Brain microvascular endothelial cell (primary cell): Measurements from ENCODE around the gene ZDHHC19.

Experiments used
- DNase-seq: peaks from one replicate; pipeline ENCODE4 v3.0.0-alpha.2; 2020
- H3K27ac ChIP-seq: fragments of 250-450 bp; sonication (Bioruptor Pico); 2 replicates; pipeline ENCODE4 v1.5.1; 2020; ENCODE audit warnings: mild to moderate bottlenecking, moderate library complexity
- H3K27me3 ChIP-seq: fragments of 250-450 bp; sonication (Bioruptor Pico); replicated peaks from 2 replicates; pipeline ENCODE4 v1.5.1; 2020; ENCODE audit warnings: mild to moderate bottlenecking
- H3K36me3 ChIP-seq: fragments of 250-450 bp; sonication (Bioruptor Pico); replicated peaks from 2 replicates; pipeline ENCODE4 v1.5.1; 2020; ENCODE audit warnings: mild to moderate bottlenecking
- H3K4me3 ChIP-seq: 2 replicates; pipeline ENCODE4 v1.5.1; 2011; ENCODE audit warnings: low read depth, mild to moderate bottlenecking, control low read depth, low read length, moderate library complexity
- in situ Hi-C: cut with HindIII; loops from 2 replicates; pipeline ENCODE4 v1.10.0; 2017; ENCODE audit warnings: low sequenced_read_pairs, low pct_ligation_motif_present
- TF ChIP-seq, protein P1 (sequence below): IDR thresholded peaks from 2 replicates; pipeline ENCODE4 v1.5.1; 2011; ENCODE audit warnings: low read depth, mild to moderate bottlenecking, moderate library complexity, low read length, control low read depth, inconsistent platforms; ENCODE audit errors: missing control alignments

The ZDHHC19 gene

DNA sequence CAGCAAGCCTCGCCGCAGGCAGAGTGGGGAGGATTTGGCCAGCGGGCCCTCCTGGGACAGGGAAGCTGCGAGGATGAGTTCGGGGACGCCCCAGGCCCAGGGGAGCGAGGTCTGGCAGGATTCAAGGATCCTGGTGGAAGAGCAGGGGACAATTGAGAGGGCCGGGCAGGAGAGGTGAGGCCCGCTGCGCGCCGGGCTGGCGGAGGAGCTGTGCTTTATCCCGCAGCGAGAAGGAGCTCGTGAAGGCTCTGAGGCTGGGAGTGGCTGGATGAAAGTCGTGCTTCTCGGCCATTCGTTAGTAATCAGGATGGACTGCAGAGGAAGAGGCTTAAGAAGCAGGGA lies 8.7 kb upstream of the ZDHHC19 start:
- Histone ChIP-seq H3K4me3 (no peak overlapping the region), H3K27me3 (no peaks in the 10 kb centered on the region), H3K36me3 (no peaks in the 10 kb centered on the region), H3K27ac (peak overlapping the region; percentile 53)
- in situ Hi-C loops = no loop called here
- DNase-seq = no peak
- TF ChIP-seq, protein P1, sequence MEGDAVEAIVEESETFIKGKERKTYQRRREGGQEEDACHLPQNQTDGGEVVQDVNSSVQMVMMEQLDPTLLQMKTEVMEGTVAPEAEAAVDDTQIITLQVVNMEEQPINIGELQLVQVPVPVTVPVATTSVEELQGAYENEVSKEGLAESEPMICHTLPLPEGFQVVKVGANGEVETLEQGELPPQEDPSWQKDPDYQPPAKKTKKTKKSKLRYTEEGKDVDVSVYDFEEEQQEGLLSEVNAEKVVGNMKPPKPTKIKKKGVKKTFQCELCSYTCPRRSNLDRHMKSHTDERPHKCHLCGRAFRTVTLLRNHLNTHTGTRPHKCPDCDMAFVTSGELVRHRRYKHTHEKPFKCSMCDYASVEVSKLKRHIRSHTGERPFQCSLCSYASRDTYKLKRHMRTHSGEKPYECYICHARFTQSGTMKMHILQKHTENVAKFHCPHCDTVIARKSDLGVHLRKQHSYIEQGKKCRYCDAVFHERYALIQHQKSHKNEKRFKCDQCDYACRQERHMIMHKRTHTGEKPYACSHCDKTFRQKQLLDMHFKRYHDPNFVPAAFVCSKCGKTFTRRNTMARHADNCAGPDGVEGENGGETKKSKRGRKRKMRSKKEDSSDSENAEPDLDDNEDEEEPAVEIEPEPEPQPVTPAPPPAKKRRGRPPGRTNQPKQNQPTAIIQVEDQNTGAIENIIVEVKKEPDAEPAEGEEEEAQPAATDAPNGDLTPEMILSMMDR = no peak

GRCh38 chr3:196219194-196219969 lies 8.2 kb upstream of the ZDHHC19 start:
- in situ Hi-C loops = no loop called here
- Histone ChIP-seq H3K36me3 (no peaks in the 10 kb centered on the region), H3K27ac (peak overlapping the region; percentile 53), H3K4me3 (peak overlapping the region; percentile 31), H3K27me3 (no peaks in the 10 kb centered on the region)
- DNase-seq = peak; percentile 98
- TF ChIP-seq, protein P1 = no peak

- no peak overlapping the region for H3K27ac ChIP-seq
- H3K36me3 ChIP-seq = no peaks in the 10 kb centered on the region
- no peak for DNase-seq
- in situ Hi-C loops = no loop called here
- TF ChIP-seq, protein P1 = no peak
- no peak overlapping the region for H3K4me3 ChIP-seq
- H3K27me3 ChIP-seq = no peaks in the 10 kb centered on the region
These were observed 7.0 kb upstream of the ZDHHC19 start for GRCh38 chr3:196218155-196218712.

GRCh38 chr3:196217307-196218154 lies 6.3 kb upstream of the ZDHHC19 start:
- DNase-seq = no peak
- H3K36me3 ChIP-seq = no peaks in the 10 kb centered on the region
- no peak overlapping the region for H3K4me3 ChIP-seq
- no peaks in the 10 kb centered on the region for H3K27me3 ChIP-seq
- TF ChIP-seq, protein P1 = no peak
- no peak overlapping the region for H3K27ac ChIP-seq
- in situ Hi-C loops = no loop called here

DNA sequence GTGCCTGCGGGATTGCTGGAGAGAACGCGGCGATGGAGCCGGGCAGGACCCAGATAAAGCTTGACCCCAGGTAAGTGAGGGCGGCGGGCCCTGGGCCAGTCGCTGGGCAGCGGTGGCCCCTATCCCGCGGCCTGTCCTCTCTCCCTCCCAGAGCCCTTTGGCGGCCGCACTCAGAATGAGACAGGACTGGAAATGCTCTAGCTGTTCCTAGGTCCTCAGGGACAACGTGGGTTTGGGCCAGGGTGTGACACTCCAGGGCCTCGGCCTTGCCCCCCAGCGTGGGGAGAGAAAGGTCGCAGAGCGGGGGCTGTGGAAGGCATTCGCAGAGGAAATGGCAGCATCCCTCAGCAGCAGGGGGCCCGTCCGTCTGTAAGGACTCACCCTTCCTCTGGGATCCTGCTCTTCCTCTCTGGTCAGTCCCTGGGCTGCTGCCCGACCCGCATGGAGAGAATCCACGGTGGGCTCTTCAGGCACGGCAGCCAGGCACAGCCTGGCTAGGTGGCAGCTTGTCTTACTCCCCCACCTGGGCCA lies 5.5 kb upstream of the ZDHHC19 start:
- Histone ChIP-seq H3K36me3 (no peaks in the 10 kb centered on the region), H3K4me3 (no peak overlapping the region), H3K27me3 (no peaks in the 10 kb centered on the region), H3K27ac (no peak overlapping the region)
- in situ Hi-C loops = no loop called here
- DNase-seq = no peak
- TF ChIP-seq, protein P1 = no peak
